Small intestine (tissue), 7 donors: ENCODE data around the gene CROCC. TPM values are rescaled to one million over a fixed set of nuclear protein-coding genes. Genes with fewer than 3 reads are reported as not detected.

Experiments used
- DNase-seq, 2 donors: peaks; one replicate each; pipeline versions ENCODE4 v3.0.0 to v3.0.0-alpha.2; 2013
- FAIRE-seq: peaks from 2 replicates; lab custom pipeline; 2012; peaks lifted over from hg19 to GRCh38; lab: Jason Lieb, UNC
- H3K27ac ChIP-seq, 3 donors: one replicate each; pipeline ENCODE4 v1.5.1; 2013; ENCODE audit warnings: low read length in 2 of 3, mild to moderate bottlenecking in 2 of 3, control low read depth in 1 of 3, inconsistent platforms in 1 of 3, low read depth in 1 of 3, moderate library complexity in 1 of 3
- H3K27me3 ChIP-seq, 3 donors: one replicate each; pipeline ENCODE4 v1.6.1; 2013; ENCODE audit warnings: low read length in 3 of 3, inconsistent platforms in 1 of 3; ENCODE audit not compliant: control insufficient read depth in 3 of 3, insufficient read depth in 3 of 3
- H3K36me3 ChIP-seq, 3 donors: one replicate each; pipeline ENCODE4 v1.6.1; 2013; ENCODE audit warnings: low read length in 3 of 3, inconsistent platforms in 1 of 3, low read depth in 1 of 3, mild to moderate bottlenecking in 1 of 3, moderate library complexity in 1 of 3; ENCODE audit not compliant: control insufficient read depth in 3 of 3, insufficient read depth in 2 of 3
- H3K4me1 ChIP-seq, 3 donors: one replicate each; pipeline ENCODE4 v1.6.1; 2013; ENCODE audit warnings: low read length in 2 of 3, inconsistent platforms in 1 of 3, low read depth in 1 of 3, mild to moderate bottlenecking in 1 of 3, moderate library complexity in 1 of 3; ENCODE audit not compliant: control insufficient read depth in 3 of 3, insufficient read depth in 2 of 3
- H3K4me3 ChIP-seq, 3 donors: one replicate each; pipeline ENCODE4 v1.5.1; 2013; ENCODE audit warnings: low read length in 3 of 3, control low read depth in 1 of 3, inconsistent platforms in 1 of 3, low read depth in 1 of 3, mild to moderate bottlenecking in 1 of 3, moderate library complexity in 1 of 3
- H3K9me3 ChIP-seq, 2 donors: one replicate each; pipeline ENCODE4 v1.6.1; 2013; ENCODE audit warnings: low read depth in 1 of 2, low read length in 1 of 2; ENCODE audit not compliant: control insufficient read depth in 2 of 2, insufficient read depth in 1 of 2
- WGBS, 3 donors: extraction: QIAGEN DNeasy Blood & Tissue Kit; methylation state at CpG; one replicate each; pipeline ENCODE4 v1.1.7; 2013; 5-methylcytosine and 5-hydroxymethylcytosine counted together
- polyA plus RNA-seq, 4 donors: library from polyadenylated mRNA; stranded (reverse) in 3 of 4; unstranded in 1 of 4; fragments of 200-250 nt in 3 of 4; fragments of 120-200 nt in 1 of 4; gene quantifications; one replicate each; pipeline versions ENCODE4 v1.2.1 to v1.2.3, GENCODE V29; 2013
- donor health status: healthy with polysubstance abuse.
- donor health status: control.
- donor health status: control.
- donor health status: Bipolar disorder and iron deficiency.
- donor health status: healthy.

CROCC gene
- polyA plus RNA-seq, 4 donors, result 2.7 to 19.6 (median 10.2) TPM

DNA sequence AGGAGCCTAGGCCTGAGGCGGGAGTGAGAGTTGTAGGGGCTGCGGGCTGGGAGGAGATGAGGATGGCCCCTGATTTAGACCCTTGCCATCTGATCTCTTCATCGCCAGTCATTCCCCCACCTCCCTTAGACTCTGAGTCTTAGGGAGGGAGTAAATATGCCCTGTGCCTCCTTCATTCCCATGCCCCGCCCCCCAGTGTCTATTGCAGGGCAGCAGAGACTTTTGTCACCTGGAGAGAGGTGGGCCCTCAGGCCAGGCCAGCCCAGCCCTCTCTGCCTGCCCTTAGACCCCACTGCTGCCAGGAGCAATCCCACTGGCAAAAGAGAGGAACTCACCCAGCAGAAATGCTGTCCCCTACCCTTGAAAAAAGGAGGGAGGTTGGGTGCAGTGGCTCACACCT lies 61.9 kb downstream of the CROCC start:
- Histone ChIP-seq H3K9me3 (no peaks in the 10 kb centered on the region), H3K4me3 (no peak overlapping the region), H3K4me1 (peaks cover 0 to 19% (median 0%) of the 10 kb centered on the region in 3 donors), H3K27ac (no peak overlapping the region), H3K27me3 (peaks cover 0 to 4% (median 0%) of the 10 kb centered on the region in 3 donors), H3K36me3 (peaks cover 5 to 34% (median 8%) of the 10 kb centered on the region in 3 donors)
- 65 to 78% (median 69%) methylated on average over 4 of the region's 4 CpGs for WGBS, 3 donors
- FAIRE-seq (no peak), DNase-seq (peak in 1 of 2 donors; percentile 41)

DNA sequence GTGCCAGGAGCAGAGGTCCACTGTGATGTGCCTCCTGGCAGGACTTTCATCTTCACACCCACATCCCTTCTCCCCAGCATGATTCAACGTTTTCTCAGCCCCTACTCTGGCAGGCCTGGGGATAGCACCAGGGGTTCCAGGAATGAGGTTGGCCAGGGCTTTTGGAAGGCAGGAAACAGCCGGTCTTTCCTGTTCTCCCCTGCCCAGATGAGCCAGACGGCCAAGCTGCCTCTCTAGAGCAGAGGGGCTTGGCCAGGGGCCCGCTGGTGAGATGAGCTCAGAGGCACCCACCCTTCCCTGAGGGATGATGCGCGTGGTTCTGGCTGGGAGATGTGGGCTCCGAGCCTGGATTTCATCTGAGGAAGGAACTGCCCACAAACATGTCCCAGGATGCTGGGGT lies 63.0 kb downstream of the CROCC start:
- no peak for FAIRE-seq
- Histone ChIP-seq H3K27ac (peak overlapping the region in 1 of 3 donors; percentile 32), H3K9me3 (no peaks in the 10 kb centered on the region), H3K4me3 (no peak overlapping the region), H3K4me1 (peaks cover 0 to 9% (median 0%) of the 10 kb centered on the region in 3 donors), H3K27me3 (peaks cover 0 to 4% (median 0%) of the 10 kb centered on the region in 3 donors), H3K36me3 (peaks cover 5 to 39% (median 11%) of the 10 kb centered on the region in 3 donors)
- 40 to 59% (median 56%) methylated on average over 7 of the region's 7 CpGs for WGBS, 3 donors
- DNase-seq, result no peak

DNA sequence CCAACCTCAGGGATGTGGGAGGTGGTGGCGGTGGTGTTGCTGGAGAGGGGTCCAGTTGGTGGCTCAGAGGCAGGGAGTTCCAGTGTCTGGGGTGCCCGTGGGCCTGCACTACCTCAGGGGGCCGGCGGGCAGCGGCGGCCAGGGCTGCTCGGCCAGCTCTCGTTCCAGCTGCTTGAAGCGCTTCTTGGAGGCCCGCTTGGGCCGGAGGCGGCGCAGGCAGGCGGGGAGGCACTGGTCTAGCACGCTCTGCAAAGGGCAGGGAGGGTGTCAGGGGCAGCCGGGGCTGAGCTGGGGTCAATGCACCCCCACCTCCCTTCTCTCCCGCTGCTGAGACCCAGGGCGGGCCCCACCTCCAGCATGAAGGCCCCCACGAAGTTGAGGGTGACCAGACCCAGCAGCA lies 64.4 kb downstream of the CROCC start:
- H3K36me3 ChIP-seq, result peaks cover 5 to 50% (median 11%) of the 10 kb centered on the region in 3 donors
- H3K27ac ChIP-seq, result no peak overlapping the region
- 90 to 94% (median 94%) methylated on average over 15 to 19 of the region's 19 CpGs for WGBS, 3 donors
- H3K9me3 ChIP-seq, result no peaks in the 10 kb centered on the region
- no peak for DNase-seq
- peaks cover 0 to 4% (median 0%) of the 10 kb centered on the region in 3 donors for H3K4me1 ChIP-seq
- H3K27me3 ChIP-seq, result peaks cover 0 to 4% (median 0%) of the 10 kb centered on the region in 3 donors
- FAIRE-seq, result no peak
- no peak overlapping the region for H3K4me3 ChIP-seq

DNA sequence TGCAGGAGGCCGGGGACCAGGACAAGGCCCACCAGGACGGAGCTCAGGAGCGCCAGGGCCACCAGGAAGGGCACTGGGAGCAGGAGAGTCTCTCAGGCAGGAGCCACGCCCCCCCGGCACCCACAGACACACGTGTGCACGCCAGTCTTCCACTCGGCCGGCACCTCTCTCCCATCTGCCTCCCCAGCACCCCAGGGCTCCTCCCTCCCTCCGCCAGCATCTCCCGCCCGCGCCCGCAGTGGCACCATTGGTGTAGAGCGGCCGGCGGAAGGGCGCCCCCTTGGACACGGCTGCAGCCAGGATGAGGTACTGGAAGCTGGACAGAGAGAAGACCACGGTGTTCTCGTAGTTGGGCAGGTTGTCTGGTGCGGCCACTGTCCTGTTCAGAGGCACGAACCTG lies 64.8 kb downstream of the CROCC start:
- no peaks in the 10 kb centered on the region for H3K9me3 ChIP-seq
- DNase-seq, result no peak
- 88 to 92% (median 92%) methylated on average over 20 to 23 of the region's 23 CpGs for WGBS, 3 donors
- no peak for FAIRE-seq
- H3K27me3 ChIP-seq, result peaks cover 0 to under 1% (median 0%) of the 10 kb centered on the region in 3 donors
- no peak overlapping the region for H3K4me3 ChIP-seq
- H3K4me1 ChIP-seq, result peaks cover 0 to 4% (median 0%) of the 10 kb centered on the region in 3 donors
- H3K27ac ChIP-seq, result no peak overlapping the region
- H3K36me3 ChIP-seq, result peaks cover 5 to 54% (median 11%) of the 10 kb centered on the region in 3 donors

DNA sequence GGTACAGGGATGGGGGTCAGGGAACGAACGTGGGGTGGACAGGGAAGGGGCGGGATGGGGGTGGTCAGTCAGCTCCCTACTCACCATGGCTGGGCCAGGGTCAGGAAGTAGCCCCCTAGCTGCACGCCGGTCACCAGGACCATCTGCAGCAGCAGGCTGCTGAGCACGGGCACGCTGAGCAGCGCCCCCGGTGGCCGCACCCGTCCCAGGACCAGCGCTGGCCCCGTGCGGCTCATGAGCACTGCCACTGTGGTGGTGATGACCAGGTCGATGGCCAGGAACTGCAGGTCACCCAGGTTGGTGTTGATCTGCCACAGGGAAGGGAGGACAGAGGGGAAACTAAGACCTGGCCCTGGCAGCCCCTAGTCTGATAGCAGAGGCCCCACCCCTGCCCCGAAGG lies 65.2 kb downstream of the CROCC start:
- Histone ChIP-seq H3K4me3 (no peak overlapping the region), H3K27ac (no peak overlapping the region), H3K9me3 (no peaks in the 10 kb centered on the region), H3K4me1 (peaks cover 0 to 4% (median 0%) of the 10 kb centered on the region in 3 donors), H3K36me3 (peaks cover 5 to 58% (median 11%) of the 10 kb centered on the region in 3 donors), H3K27me3 (no peaks in the 10 kb centered on the region)
- WGBS, 3 donors, result 84 to 93% (median 93%) methylated on average over 15 to 16 of the region's 16 CpGs
- DNase-seq (no peak), FAIRE-seq (no peak)

DNA sequence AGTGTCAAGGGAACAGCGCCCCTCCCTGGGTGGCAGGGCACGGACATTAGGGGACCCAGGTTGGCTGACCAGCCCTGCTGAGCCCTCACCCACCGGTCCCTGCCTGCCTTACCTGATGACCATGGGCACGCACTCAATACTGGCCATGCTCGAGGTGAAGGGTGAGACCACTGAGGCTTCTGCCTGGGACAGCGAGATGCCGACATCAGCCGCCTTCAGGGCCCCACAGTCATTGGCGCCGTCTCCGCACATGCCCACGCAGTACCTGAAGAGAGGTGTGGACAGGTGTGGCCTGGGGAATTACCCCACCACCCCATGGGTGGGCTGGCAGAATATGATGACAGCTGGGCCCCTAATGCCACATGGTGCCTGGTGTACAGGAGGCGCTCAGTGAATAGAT lies 66.5 kb downstream of the CROCC start:
- Histone ChIP-seq H3K4me3 (no peak overlapping the region), H3K27me3 (no peaks in the 10 kb centered on the region), H3K4me1 (peaks cover 0 to under 1% (median 0%) of the 10 kb centered on the region in 3 donors), H3K36me3 (peaks cover 5 to 66% (median 11%) of the 10 kb centered on the region in 3 donors), H3K9me3 (no peaks in the 10 kb centered on the region), H3K27ac (no peak overlapping the region)
- DNase-seq (no peak), FAIRE-seq (no peak)
- 90 to 96% (median 91%) methylated on average over 12 to 13 of the region's 13 CpGs for WGBS, 3 donors

DNA sequence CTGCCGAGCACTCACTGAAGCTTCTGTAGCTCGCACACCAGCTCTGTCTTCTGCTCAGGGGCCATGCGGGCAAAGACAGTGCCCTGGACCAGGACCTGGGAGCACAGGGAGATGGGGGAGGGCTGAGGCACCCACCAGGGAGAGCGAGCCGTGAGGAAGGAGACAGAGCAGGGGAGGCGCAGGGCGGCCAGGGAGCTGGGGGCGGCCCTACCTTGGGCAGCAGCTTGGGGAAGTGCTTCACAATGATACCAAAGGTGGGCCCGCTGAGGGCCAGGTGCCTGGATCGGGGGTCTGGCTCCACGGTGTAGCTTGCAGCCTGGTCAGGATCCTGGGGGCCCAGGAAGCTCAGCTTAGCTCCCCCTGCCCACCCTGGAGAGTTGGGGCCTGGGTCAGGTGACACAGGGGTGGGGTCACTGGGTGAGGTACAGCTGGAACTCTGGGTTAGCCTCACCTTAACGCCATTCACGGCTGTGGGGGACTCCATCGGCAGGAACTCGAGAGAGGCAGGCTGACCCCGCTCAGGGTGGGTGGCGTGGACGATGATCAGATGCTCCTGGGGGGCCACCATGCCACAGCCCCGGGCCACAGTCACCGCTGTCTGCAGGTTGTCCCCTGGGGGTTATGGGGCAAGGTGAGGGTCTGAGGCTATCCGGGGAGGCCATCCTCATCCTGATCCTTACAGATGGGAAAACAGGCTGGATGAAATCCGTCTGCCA lies 68.1 kb downstream of the CROCC start:
- Histone ChIP-seq H3K4me3 (no peak overlapping the region), H3K9me3 (no peaks in the 10 kb centered on the region), H3K36me3 (peaks cover 5 to 71% (median 11%) of the 10 kb centered on the region in 3 donors), H3K27ac (no peak overlapping the region), H3K4me1 (no peaks in the 10 kb centered on the region), H3K27me3 (no peaks in the 10 kb centered on the region)
- 94 to 99% (median 94%) methylated on average over 22 of the region's 22 CpGs for WGBS, 3 donors
- no peak for FAIRE-seq
- DNase-seq, result no peak

DNA sequence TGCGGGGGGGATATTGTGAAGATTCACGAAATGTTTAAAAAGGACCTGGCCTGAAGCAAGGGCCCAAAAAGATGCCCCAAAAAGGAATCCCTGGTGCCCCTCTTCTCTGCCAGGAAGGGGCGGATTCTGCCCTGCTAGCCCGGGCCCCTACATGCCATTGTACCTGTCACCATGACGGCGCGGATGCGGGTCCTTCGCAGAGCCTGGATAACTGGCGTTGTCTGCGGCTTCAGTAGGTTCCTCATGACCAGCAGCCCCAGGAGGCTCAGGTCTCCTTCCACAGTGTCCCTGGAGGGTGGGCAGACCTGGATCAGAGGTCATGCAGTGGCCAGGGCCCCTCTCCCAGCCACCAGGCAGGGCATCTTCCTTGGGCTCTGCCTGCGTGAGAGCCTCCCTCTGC lies 69.8 kb downstream of the CROCC start:
- H3K4me1 ChIP-seq, result no peaks in the 10 kb centered on the region
- no peak overlapping the region for H3K27ac ChIP-seq
- WGBS, 3 donors, result 96 to 98% (median 97%) methylated on average over 12 of the region's 12 CpGs
- H3K9me3 ChIP-seq, result no peaks in the 10 kb centered on the region
- no peak overlapping the region for H3K4me3 ChIP-seq
- FAIRE-seq, result no peak
- H3K36me3 ChIP-seq, result peaks cover 1 to 75% (median 7%) of the 10 kb centered on the region in 3 donors
- DNase-seq, result no peak
- no peaks in the 10 kb centered on the region for H3K27me3 ChIP-seq
